HG03097 (cell line): ENCODE results near the gene TSEN2.
"Not testable (repeated sequence)": the region's sequence is repeated elsewhere in the genome, so short reads cannot be mapped to it uniquely, and the experiment has no call there.

Experiments used
- ATAC-seq: cut with Tn5 transposase; IDR thresholded peaks from one replicate; pipeline ENCODE4 v1.9.1; 2021; ENCODE audit not compliant: unreplicated experiment, low FRiP score

The TSEN2 gene

DNA sequence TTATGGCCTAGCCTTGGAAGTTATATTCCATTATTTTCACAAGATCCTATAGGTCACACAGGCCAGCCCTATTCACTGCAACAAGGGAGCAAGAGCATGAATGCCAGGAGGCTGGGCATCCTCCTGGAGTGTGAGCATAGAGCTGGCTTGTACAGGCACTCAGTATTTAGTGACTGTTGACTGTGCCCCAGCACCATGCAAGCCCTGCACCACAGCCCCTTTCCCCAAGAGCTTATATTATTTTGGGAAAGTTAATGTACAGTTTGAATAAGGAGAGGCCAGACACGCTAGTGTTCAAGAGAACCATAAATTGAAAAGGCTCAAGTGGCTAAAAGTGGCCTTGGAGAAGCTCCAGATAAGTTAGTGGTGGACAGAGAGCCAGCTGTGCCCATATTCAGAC is 32.3 kb upstream of the TSEN2 start:
- no peak for ATAC-seq

DNA sequence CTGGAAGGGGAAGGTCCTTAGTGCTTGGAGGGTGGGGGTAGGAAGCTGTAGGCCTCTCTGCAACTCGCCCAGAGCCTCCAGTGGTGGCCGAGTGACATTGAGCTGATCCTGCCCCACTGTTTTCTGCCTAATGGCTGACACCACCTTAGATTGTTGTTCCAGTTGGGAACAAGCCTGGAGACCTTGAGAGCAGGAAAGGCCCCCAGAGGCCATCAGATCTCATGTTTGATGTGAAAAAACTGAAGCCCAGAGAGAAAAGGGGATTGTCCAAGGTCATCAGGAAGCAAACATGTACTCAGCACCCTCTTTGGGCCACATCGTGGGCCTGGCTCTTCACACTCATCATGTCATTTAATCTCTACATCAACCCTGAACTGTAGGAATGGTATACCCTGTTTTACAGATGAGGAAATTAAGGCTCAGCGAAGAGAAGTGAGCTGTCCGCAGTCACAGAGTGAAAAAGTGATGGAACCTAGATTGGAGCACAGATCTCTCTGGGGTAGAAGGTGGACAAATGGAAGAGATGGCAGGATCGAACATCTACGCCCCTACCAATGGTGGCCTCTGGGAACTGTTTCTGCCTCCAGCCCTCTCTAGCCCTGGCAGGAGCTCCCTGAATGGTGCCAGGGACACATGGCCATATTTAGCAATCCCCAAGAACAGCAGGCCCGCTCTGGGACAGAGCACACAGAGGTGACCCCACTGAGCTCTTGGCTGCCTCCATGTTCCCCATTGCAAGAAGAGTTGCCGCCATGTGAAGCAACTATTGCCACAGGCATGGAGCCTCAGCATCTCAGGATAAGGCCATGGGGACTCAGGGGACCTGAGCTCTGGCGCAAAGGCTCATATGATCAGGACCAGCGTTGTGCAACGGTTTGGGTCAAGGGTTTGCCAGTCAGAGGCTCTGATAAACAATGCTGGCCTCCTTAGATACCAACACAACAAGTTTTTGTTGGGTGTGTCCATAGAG is 31.6 kb upstream of the TSEN2 start:
- no peak for ATAC-seq

DNA sequence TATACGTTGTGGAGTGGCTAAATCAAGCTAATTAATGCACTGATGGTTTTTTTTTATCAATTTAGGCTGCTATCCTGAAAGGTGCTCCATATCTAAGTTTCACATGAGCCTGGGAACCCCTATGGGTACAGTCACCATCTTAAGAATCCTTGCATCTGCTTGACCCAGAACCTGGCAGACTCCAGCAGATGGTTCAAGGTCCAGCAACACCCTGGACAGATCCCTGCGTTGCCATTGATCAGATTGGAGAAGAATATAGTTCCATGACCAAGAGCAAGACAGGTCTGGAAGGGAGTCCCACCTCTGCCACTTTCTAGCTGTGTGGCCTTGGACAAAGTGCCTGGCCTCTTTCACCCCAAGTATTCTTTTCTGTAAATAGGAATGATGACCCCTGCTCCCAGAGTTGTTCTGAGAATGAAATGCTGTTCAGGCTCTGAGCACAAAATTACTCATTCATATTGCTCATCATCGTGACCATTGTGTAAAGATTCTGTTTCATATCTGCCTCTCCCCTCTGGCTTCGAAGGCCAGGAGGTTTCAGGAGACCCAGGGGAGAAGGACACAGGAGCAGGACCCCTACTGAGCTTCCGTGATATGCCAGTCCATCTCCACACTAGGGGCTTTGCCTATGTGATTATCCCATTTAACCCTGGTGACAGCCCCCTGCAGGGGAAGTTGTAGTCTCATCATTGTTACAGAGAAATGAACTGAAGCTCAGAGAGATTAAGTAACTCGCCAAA is 30.0 kb upstream of the TSEN2 start:
- ATAC-seq: no peak

DNA sequence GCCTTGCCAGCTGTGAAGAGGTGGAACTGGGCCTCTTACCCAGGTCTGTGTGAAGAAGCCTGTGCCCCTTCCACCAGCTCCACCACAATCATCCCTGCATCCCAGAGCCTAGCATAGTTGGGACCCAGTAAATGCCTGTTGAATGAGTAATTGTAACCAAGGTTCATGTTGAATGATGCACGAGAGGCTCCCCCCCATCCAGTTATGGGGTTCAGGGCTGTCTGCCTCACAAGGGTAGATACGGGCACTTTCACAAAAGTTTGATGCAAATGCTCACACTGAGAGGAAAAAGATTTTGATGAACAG is 29.5 kb upstream of the TSEN2 start:
- no peak for ATAC-seq

DNA sequence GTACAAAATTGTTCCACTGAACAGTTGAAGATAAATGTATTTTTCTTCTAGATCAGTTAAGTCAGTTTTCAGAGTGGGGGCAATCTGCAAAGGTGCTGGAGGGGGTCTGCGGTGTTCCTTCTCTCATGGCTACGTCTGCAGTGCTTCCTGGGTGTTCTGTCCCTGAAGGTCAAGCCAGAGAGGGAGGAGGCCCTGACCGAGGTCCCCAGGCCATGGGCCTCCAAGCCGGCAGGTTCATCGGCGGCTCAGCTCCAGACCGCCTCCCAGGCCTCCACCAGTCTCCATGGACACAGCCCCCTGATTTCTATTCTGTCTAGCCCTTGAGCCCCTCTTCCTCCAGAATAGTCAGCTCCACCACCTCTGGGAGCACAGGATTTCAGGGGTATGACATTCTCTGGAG is 28.5 kb upstream of the TSEN2 start:
- no peak for ATAC-seq

DNA sequence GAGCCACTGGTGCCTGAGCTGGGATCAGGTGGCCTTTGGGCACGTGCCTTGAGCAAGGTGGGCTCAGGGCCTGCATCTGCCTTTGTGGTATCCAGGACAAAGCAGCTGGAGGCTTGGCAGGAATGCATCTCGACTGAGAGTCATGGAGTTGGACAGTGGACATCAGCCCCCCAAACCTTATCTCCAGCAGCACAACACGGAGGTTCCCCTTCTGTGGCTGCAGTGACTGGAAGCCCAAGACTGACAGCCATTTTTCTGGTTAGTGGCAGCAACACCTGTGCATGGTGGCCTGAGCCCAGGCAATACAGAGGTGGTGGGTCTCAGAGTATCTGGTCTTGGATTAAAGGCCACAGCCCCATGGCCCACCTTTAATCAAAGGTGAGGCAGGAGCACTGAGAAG is 27.8 kb upstream of the TSEN2 start:
- no peak for ATAC-seq

DNA sequence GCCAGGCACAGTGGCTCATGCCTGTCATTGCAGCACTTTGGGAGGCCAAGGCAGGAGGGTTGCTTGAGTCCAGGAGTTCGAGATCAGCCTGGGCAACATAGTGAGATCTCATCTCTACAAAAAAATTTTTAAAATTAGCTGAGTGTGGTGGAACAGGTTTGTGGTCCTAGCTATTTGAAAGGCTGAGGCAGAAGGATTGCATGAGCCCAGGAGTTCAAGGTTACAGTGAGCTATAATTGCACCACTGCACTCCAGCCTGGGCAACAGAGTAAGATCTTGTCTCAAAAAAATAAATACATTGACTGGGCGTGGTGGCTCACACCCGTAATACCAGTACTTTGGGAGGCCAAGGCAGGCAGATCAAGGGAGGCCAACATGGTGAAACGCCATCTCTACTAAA is 26.9 kb upstream of the TSEN2 start:
- ATAC-seq: not testable (repeated sequence)

DNA sequence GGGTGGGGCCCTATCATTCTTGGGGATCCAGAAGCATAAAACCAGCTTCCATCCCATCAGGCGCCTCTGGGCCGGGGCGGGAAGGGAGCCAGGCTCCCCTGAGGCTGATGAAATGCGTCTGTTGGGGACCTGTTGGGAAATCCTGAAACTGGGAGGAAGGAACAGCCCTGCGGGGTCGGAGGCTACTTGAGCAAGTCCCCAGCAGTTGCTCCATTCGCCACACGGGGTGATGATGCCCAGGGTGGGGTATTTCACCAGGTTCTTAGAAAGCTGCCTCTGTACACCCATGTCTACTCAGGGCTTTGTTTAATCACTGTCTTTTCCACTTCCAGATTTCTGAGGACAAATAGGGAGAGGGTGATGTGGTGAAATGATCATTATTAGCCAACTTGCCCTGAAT is 25.4 kb upstream of the TSEN2 start:
- no peak for ATAC-seq

DNA sequence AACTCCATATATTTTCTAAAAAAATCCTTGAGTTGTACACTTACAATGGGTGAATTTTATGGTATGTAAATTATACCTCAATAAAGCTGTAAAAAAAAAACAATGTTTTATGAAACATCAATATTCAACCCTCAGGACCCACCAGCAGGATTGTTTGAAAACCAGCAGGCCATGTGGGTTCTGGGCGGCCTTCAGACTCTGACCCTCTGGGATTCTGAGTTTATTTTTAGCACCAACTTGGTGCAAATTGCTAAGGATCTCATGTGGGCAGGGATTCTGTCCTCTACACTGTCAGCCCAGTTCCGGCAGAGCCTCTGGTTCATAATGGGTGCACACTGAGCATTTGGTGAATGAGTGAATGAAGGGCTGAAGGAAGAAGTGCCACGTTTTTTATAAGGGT is 24.2 kb upstream of the TSEN2 start:
- ATAC-seq: no peak

DNA sequence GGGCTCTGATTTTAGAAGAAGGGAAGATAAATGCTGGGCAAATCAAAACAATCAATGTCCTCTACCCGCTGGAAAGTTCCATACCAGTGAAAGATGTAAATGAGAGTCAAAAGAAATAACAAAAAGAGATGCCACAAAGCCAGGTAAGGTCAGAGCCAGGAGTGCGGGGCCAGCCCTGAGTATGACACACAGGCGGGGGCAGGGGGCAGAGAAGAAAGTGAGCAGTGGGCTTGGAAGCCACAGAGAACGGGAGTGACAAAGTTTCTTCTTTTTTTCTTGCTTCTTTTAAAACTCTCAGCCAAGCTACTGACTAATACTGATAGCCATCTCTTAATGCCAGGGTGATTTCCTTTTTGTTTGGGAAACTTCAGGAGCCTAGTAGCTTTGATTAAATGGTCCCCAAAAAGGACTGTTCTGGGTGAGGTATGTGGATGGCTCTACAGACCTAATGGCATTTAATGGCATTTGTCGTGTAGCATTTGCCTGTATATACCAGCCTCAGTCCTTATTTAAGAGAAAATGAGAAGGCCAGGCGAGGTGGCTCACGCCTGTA is 23.1 kb upstream of the TSEN2 start:
- no peak for ATAC-seq

DNA sequence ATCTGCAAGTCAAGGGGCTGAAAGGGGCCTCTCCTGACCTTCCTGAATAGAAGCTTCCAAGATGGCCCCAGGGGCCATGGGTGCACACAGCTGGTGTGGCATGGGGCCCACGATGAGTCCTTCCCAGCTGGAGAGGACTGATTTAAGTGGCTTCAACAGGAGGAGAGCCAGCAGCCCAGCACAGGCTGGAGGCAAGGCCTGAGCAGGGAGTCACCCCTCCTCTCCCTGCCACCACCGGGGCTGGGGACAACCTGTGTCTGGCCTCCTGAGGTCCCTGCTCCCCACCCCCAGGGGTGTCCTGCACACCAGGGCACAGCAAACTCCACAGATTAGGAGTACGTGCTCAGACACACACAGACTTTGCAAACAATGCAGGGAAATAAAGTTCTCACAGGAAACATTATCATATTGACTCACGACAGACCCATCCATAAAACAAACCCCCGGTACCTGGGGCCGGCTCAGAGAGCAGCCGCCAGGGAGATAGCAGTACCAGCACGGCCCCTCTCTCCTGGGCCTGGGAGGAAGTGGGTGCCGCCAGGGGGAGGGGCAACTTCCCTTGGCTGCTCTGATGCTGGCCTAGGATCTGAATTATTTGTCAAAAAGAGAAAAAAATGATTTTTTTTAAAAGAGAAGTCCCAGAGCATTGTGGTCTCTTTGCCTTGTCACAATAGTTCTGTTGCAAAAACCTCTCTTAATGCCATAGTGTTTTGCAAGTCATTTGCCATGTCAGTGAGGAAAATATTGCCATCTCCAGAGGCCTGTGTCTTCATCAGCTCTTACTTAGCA is 21.9 kb upstream of the TSEN2 start:
- ATAC-seq: no peak

DNA sequence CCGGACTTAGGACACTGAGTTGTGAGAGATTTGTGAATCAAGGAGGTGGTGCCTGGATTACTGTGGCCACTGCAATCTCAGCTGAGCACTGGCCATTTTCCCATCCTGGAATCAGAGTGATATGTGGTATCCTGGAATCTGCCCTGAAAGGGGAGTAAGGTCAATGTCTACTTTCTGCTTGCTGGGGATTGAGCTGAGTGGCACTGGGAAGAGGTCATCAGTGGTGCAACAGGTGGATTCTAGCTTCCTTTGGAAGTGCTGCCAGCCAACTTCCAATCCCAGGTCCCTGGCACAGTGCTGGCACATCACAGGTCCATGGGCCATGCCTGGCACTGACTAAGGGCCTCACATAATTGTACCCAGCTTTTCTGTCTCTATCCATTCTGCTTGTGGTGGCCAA is 20.6 kb upstream of the TSEN2 start:
- no peak for ATAC-seq

DNA sequence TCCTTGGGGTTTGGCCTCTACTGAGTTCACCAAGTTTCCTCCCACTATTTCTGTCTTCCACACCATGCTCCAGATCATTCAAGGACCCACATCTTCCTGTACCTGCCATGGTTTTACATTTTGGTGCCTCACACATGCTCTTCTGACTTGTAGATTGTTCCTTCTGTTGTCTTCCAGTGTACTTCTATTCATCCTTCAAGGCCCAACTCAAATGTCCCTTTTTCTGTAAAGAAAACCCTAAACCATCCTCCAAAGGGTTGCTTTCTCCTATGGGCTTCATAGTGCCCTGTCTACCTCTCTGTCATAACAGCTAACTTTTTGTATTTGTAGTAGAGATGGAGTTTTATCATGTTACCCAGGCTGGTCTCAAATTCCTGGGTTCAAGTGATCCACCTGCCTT is 20.1 kb upstream of the TSEN2 start:
- no peak for ATAC-seq

DNA sequence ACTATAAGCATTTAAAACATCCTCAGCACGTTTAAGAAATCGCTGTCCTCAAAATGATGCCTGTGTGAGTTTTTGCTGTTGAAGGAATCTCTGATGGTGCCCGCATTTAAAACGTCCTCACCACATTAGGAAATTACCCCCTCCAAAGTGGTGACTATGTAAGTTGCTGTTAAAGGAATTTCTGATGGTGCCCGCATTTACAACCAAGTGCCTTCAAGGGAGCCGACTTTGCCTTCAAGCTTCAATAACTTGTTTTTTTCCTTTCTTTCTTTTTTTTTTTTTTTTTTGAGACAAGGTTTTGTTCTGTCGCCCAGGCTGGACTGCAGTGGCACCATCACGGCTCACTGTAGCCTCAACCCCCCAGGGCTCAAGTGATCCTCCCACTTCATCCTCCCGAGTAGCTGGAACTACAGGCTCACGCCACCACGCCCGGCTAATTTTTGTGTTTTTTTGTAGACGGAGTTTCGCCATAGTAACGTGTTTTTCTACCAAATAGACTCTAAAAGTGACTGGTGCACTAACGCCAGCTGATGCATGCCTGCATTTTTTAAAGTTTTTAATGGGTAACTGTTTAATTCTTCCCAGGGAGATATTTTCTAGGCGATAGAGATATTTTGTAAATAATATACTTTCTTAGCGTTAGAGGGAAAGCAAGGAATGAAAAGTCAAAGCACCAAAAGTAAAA is 19.0 kb upstream of the TSEN2 start:
- no peak for ATAC-seq

DNA sequence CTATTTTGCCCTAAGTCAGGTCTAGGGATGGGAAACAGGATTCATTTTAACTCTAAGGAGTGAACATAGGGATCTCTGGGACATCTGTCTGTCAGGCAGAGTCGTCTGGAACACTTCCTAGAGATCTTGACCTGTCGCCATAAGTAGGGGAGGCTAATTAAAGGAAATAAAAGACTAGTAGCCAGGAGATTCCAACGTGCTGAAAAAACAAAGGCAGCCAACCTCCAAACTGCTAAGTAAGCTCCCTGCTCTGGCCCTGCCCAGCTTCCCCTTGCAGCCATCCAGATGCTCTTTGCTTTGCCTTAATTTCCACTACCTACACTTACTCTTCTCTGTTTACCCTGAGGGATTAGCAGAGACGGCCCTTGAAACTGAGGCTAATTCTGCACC is 18.4 kb upstream of the TSEN2 start:
- ATAC-seq: no peak

DNA sequence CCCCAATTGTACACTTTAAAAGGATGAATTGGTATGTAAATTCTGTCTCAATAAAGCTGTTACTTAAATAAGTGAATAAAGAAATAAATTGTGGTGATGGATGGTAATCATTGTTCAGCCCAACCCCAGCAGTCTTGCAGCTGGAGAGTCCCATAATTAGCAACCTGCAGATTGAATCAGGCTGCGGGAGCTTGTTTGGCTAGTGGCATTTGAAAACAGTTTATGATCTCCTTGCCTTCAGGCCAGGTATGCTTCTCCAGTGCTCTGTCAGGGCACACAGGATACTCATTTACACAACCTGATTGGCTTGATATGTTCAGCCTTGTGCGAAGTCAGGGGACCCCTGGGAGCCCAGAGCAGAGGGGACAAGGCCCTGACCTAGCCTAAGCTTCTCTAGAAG is 16.5 kb upstream of the TSEN2 start:
- no peak for ATAC-seq

DNA sequence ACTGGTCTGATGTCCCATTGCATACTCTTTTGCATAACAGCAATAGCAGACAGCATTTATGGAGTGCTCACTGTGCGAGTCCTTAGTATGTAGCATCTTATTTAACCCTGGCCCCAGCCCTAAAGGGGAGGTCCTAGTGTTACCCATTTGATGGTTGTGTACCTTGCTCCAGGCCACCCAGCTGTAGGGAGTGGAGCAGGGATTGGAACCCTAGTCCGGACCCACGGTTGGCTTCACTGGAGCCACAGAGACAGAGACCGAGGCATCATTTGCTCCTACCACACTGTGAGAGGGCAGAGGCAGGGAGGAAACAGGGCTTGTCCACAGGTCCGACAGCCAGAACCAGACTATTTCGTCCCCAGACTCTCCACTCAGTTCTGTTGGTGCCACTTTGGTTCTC is 16.0 kb upstream of the TSEN2 start:
- no peak for ATAC-seq

DNA sequence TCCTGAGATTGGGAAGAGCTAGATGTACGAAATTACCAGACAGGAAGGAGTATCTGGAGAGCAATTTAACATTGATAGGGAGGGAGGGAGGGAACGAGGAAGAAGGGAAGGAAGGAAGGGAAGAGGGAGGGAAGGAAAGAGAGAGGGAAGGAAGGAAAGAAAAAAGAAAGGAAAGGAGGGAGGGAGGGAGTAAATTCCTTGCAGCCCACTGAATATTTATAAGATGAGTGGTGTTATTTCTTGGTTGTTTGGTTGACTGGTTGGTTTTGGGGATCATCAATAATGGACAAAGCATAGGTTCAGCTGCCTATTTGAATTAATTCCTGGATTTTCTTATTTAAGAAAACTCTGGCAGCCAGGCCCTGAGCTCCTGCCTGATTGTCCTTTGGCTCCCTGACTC is 15.5 kb upstream of the TSEN2 start:
- ATAC-seq: no peak

DNA sequence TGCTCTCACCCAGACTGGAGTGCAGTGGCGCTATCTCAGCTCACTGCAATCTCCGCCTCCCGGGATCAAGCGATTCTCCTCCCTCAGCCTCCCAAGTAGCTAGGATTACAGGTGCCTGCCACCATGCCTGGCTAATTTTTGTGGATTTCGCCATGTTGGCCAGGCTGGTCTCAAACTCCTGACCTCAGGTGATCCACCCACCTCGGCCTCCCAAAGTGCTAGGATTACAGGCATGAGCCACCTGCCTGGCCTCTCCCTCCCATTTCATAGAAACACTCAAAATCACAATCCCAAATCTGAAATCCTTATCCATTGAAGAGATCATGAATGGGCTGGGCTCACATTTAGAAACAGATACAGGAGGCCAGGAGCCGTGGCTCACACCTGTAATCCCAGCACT is 15.1 kb upstream of the TSEN2 start:
- not testable (repeated sequence) for ATAC-seq

DNA sequence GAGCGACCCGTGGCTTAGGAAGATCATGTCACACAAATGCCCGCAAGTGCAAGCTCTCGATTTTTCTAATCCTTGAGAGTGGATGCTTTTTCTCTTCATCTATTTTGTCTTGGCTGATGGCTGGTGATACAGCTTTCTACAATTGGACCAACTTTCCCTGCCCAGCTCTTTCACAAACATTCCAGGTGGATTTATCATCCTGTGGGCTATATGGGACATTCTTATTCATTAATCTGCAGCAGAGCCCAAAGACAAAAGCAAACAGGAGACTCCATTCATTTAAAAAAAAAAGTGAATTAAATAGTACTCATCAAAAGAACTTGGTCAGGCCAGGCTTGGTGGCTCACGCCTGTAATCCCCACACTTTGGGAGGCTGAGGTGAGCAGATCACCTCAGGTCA is 14.2 kb upstream of the TSEN2 start:
- ATAC-seq: no peak

DNA sequence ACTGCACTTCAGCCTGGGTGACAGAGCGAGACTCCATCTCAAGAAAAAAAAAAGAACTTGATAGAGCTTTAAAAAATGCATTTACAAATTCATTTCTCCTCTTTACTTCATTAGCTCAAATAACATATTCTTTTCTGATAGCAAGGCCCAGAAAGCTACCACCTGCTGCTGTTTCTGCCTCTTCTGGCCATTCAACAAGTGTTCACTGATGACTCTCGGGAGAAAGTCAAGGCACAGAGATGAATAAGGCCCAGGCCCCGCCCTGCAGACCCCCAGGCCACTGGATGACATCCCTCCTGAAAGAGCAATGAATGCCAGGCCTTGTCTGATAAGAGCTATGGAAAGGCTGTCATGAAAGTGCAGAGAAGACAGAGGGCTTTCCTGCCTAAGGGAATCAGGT is 13.6 kb upstream of the TSEN2 start:
- ATAC-seq: no peak
